Ishikawa (cell line): ENCODE data around the gene COX19.

Experiments used
- RAD21 ChIP-seq: IDR thresholded peaks from 2 replicates; pipeline ENCODE4 v1.6.1; 2012; ENCODE audit warnings: low read depth
- TF ChIP-seq, protein P1 (sequence below): IDR thresholded peaks from 2 replicates; pipeline ENCODE4 v1.6.1; 2012

DNA sequence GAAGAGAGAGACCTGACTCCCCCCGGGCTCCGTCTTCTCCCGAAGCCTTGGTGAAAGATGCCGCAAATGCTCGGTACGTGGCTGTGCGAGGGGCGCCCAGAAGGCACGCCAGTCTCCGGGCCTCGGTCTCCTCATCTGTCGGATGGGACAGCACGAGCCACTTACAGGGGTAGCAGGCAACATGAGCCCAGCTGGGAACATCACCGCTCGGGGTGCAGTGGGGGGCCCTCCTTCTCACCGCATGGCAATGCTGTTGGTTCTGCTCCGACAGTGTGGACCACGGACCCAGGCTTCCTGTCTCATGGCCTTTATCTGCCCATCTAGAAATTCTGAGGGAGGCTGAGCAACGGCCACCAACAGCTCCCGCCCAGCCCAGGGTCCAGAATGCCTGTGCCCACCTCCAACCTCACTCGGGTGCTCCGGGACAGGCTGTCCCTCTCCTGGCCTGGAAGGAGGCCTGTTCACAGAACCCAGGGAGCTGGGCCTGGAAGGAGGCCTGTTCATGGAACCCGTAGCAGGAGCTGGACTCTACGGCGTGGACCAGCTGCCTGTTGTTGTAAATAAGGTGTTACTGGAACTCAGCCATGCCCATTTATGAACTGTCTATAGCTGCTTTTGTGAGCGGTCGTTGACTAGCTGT lies 36.7 kb downstream of the COX19 start:
- TF ChIP-seq, protein P1, sequence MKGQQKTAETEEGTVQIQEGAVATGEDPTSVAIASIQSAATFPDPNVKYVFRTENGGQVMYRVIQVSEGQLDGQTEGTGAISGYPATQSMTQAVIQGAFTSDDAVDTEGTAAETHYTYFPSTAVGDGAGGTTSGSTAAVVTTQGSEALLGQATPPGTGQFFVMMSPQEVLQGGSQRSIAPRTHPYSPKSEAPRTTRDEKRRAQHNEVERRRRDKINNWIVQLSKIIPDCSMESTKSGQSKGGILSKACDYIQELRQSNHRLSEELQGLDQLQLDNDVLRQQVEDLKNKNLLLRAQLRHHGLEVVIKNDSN, result no peak
- no peak for TF ChIP-seq RAD21
